Omental fat pad (tissue), 4 donors: ENCODE measurements around the gene DPYD. TPM values are rescaled to one million over a fixed set of nuclear protein-coding genes. Genes with fewer than 3 reads are reported as not detected.

Experiments used
- ATAC-seq: fragments of 150-250 bp; one replicate; pipeline ENCODE4 v1.9.1; 2016; ENCODE audit warnings: mild to moderate bottlenecking, moderate library complexity; ENCODE audit not compliant: low FRiP score
- DNase-seq: peaks from one replicate; pipeline ENCODE4 v3.0.0-alpha.2; 2019; ENCODE audit warnings: low spot score
- total RNA-seq, 4 donors: library from RNA; depleted of rRNA; stranded (reverse); fragments of >200 nt; gene quantifications; one replicate each; pipeline ENCODE4 v1.1.0, GENCODE V29; 2016
- TF ChIP-seq, protein P1 (sequence below), 3 donors: fragments of 450-650 bp; IDR thresholded peaks; one replicate each; pipeline ENCODE4 v1.5.1; 2016 to 2017; ENCODE audit warnings: antibody characterized with exemption in 3 of 3, mild to moderate bottlenecking in 3 of 3, moderate library complexity in 2 of 3

DPYD gene
- total RNA-seq, 4 donors from 2014 or later, result 52.5 to 86.4 (median 60.3) TPM

DNA sequence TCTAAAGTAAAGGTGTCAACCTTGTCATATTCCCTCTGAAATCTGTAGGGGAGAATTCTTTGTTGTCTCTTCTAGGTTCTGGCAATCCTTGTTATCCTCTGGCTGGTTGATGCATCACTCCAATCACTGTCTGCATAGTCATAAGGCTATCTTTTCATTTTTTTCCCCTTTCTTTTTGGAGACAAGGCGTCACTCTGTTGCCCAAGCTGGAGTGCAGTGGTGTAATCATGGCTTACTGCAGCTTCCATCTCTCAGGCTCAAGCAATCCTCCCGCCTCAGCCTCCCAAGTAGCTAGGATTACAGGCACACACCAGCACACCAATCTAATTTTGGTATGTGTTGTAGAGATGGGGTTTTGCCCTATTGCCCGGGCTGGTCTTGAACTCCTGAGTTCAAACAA, 12.9 kb downstream of the DPYD start:
- ATAC-seq (no peak), DNase-seq (no peak)
- TF ChIP-seq, protein P1, sequence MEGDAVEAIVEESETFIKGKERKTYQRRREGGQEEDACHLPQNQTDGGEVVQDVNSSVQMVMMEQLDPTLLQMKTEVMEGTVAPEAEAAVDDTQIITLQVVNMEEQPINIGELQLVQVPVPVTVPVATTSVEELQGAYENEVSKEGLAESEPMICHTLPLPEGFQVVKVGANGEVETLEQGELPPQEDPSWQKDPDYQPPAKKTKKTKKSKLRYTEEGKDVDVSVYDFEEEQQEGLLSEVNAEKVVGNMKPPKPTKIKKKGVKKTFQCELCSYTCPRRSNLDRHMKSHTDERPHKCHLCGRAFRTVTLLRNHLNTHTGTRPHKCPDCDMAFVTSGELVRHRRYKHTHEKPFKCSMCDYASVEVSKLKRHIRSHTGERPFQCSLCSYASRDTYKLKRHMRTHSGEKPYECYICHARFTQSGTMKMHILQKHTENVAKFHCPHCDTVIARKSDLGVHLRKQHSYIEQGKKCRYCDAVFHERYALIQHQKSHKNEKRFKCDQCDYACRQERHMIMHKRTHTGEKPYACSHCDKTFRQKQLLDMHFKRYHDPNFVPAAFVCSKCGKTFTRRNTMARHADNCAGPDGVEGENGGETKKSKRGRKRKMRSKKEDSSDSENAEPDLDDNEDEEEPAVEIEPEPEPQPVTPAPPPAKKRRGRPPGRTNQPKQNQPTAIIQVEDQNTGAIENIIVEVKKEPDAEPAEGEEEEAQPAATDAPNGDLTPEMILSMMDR (IDR thresholded peaks at IDR 0.05), result no peak

DNA sequence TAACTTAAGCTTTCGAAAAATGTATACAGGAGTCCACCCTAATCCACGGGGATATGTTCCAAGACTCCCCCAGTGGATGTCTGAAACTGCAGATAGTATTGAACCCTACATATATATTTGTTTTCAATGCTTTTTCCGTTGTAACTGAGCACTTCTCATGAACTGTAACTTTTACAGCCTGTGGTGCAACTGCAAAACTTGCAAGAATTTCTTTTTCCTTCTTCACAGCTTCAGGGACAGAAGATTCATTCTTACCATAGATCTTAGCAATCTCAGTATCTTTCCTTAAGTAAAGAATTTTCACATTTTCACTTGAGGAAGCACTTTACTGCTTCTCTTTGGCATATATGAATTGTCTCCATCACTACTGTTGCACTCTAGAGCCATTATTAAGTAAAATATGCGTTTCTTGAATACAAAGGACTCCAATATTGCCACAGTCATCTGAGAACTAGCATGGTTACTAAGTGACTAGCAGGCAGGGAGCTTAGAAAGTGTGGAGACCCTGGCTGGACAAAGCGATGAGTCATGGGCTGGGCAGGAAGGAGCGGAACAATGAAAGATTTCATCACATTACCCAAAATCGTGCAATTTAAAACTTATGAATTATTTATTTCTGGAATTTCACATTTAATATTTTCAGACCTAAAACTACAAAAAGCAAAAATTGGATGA, 14.1 kb downstream of the DPYD start:
- peak; percentile 37 for ATAC-seq
- no peak for DNase-seq
- TF ChIP-seq, protein P1 (IDR thresholded peaks at IDR 0.05), result no peak

DNA sequence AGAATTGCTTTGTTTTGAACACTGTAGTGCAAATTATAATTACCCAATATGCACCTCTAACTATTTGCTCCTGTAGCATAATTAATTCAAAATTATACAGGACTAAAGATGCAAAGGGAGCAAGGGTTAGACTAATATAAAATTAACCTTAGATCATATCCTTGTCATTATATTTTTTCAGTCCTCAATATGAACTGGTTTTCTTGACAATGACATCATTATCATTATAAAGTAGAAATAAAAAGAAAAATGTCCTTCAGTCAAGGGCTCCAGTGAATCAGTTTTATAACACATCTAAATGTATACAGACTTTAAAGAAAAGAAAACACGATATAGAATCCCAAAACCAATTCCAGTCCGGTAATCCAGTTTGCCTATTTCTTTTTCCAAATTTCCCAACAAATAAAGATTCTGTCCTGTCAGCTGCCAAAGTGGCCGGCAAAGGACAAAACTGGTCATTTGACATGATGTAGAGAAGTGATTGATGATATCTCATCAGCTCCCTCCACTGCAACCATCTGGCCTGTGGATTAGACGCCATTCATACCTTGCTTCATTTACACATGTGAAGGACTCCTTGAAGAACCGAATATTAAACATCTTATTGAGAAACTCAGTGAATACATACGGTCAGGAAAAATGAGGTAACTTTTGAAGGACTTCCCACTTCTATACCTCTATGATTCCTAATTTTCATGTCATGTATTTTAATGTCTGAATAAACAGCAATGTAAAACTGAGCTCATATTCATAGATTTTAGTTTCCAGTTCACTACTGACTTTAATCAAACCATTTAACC, 15.5 kb downstream of the DPYD start:
- ATAC-seq (no peak), DNase-seq (no peak)
- TF ChIP-seq, protein P1 (IDR thresholded peaks at IDR 0.05), result no peak

DNA sequence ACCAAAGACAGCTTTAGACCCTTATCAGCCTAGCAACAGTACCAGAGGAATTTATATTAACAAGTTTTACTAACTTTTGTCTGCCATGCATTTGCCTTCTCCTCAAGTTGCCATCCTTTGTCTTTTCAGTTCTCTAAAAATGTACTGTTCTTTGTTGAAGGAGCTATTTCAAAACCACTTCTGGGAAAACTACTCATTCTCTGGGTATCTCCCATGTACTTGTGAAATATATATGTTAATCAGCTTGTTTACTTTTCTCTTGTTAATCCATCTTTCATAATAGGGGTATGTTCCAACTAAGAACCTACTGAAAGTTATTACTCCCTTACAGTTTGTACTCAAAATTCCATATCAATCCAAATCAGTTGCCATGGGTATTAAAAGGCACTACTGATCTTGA, 16.3 kb downstream of the DPYD start:
- no peak for DNase-seq
- TF ChIP-seq, protein P1 (IDR thresholded peaks at IDR 0.05), result no peak
- ATAC-seq, result peak; percentile 50

DNA sequence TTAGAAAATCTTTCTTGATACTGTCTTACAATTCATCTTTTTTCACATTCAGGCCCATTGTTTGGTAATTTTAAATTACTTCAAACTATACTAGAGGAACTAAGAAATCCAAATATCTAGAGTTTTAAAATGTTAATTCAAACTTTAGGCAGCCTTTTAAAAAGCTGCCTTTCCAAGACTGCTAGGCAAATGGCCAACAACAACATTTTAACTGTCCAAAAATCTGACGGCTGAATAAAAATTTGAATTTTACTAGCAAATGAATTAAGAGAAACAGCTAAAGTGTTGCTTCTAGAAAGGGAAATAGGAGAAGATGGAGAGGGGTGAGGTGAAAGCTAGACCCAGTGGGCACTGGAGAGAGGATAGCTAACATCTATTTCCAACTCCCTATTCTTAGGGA, 17.2 kb downstream of the DPYD start:
- no peak for ATAC-seq
- TF ChIP-seq, protein P1 (IDR thresholded peaks at IDR 0.05), result no peak
- no peak for DNase-seq

DNA sequence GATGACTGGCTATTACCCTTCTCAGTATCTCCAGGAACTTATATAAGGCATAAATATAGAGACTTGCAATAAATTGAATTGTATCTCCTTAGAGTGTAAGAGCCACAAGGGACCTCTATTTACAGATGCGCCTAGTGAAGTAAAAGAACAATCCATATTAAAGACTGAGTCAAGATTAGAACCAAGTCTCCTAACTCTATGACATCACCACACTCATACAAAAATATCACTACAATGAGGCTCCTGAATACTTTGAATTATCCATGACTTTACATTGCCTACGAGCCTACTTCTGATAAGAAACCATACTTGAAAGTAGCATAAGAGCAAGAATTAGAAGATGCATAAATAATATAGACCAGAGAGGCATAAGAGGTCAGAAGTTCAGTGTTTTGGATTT, 18.8 kb downstream of the DPYD start:
- TF ChIP-seq, protein P1 (IDR thresholded peaks at IDR 0.05), result no peak
- no peak for ATAC-seq
- no peak for DNase-seq
